ENCODE measurements around the gene PLVAP.

PLVAP gene

GRCh38 chr19:17305517-17306284, 71.4 kb downstream of the PLVAP start, which contains the start of gene MRPL34:
Gene MRPL34, plus strand, starts transcription at chr19:17305872. Its CDS starts 21 bp downstream, at chr19:17305893.
- peak; percentile 81 for TF ChIP-seq CTCF (IDR thresholded peaks at IDR 0.05; ENCODE audit: low read depth, low read length)
- DNase-seq (ENCODE audit: low read depth in 2 of 2), result peak; percentile 99
- H3K4me3 ChIP-seq (replicated peaks in 1 of 2; ENCODE audit: low read depth in 2 of 2, low read length in 2 of 2), result peak within 1 kb of the TSS; percentile 77 to 81

- H3K4me3 ChIP-seq (replicated peaks in 1 of 2; ENCODE audit: low read depth in 2 of 2, low read length in 2 of 2), result peak overlapping the region; percentile 77 to 81
- no peak for TF ChIP-seq CTCF (IDR thresholded peaks at IDR 0.05; ENCODE audit: low read depth, low read length)
- no peak for DNase-seq (ENCODE audit: low read depth in 2 of 2)
Observed at GRCh38 chr19:17305216-17305516, 72.0 kb downstream of the PLVAP start.

- DNase-seq (ENCODE audit: low read depth in 2 of 2), result no peak
- no peak overlapping the region for H3K4me3 ChIP-seq (replicated peaks in 1 of 2; ENCODE audit: low read depth in 2 of 2, low read length in 2 of 2)
- TF ChIP-seq CTCF (IDR thresholded peaks at IDR 0.05; ENCODE audit: low read depth, low read length), result no peak
Observed at GRCh38 chr19:17304386-17305215, 72.5 kb downstream of the PLVAP start.

DNA sequence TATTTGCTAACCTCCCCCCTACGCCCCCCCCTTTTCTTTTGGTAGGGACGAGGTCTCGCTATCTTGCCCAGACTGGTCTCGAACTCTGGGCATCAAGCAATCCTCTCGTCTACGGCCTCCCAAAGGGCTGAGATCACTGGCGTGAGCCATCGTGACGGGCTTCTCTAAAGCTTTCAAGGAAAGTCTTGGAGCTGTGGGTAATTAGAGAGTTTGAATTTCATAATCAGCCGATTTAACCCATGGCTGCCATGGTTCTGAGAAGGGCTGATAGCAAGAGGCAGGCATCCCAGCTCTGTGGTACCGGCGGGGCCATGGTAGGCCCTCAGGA, 73.2 kb downstream of the PLVAP start:
- no peak for DNase-seq (ENCODE audit: low read depth in 2 of 2)
- H3K4me3 ChIP-seq (replicated peaks in 1 of 2; ENCODE audit: low read depth in 2 of 2, low read length in 2 of 2), result no peak overlapping the region
- TF ChIP-seq CTCF (IDR thresholded peaks at IDR 0.05; ENCODE audit: low read depth, low read length), result no peak

DNA sequence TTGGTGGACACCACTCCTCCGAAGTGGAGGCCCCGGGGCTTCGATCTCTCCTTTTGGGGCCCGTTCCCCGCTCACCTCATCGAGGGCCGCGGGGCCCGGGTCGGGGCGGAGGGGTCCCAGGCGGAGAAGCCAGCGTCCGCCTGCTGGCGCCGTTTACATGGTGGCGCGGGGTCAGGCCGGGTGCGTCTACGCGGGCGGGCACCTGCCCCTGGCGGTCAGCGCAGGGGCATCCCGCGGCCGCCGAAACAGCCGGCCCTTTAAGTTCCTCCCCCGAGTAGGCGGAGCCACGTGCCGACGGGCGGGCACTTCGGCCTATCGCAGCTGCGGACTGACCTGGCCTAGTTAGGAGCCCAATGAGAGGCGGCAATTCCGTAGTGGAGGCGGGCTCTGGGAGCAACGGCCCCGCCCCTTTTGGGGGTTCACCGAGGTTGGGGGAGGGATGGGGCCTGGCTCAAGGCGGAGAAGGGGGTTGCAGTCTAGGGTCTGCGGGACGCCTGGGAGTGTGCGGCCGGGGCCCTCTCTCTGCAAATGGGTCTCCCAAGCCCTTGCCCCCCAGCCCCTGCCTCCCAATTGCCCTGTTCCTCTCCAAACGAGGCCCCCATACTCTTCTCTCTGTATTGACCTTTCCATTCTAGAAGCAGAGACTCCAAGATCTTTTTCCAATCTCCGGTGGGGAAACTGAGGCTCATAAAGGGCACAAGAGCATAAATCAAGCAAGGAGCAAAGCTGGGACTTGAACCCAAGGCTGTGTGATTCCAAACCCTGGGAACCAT, 73.8 kb downstream of the PLVAP start, which contains the start of gene ABHD8:
ABHD8 (minus strand) TSS at position 259 of the 773 bp plus-strand sequence. CDS start 1,809 bp downstream, outside the sequence.
- peak within 1 kb of the TSS; percentile 68 to 69 for H3K4me3 ChIP-seq (replicated peaks in 1 of 2; ENCODE audit: low read depth in 2 of 2, low read length in 2 of 2)
- peak; percentile 32 for TF ChIP-seq CTCF (IDR thresholded peaks at IDR 0.05; ENCODE audit: low read depth, low read length)
- DNase-seq (ENCODE audit: low read depth in 2 of 2), result peak; percentile 97

- H3K4me3 ChIP-seq (replicated peaks in 1 of 2; ENCODE audit: low read depth in 2 of 2, low read length in 2 of 2), result peak overlapping the region; percentile 68 to 69
- DNase-seq (ENCODE audit: low read depth in 2 of 2), result no peak
- no peak for TF ChIP-seq CTCF (IDR thresholded peaks at IDR 0.05; ENCODE audit: low read depth, low read length)
Observed at GRCh38 chr19:17302391-17303166, 74.6 kb downstream of the PLVAP start.
